AG04450 (cell line): ENCODE measurements around the gene ADAM22. TPM values are rescaled to one million over a fixed set of nuclear protein-coding genes. Genes with fewer than 3 reads are reported as not detected.

Experiments used
- CTCF ChIA-PET: fragments of 300-600, 350-600 bp; formaldehyde crosslinking; extraction: SDS; loops from one replicate; lab custom pipeline; 2022; ENCODE audit warnings: antibody characterized with exemption, inconsistent platforms; lab: Charles Lee
- POLR2A ChIA-PET: fragments of 350-600 bp; formaldehyde crosslinking; extraction: SDS; loops from one replicate; lab custom pipeline; 2021; ENCODE audit warnings: antibody characterized with exemption, inconsistent platforms; lab: Yijun Ruan, JAX
- DNase-seq: peaks from one replicate; pipeline ENCODE4 v3.0.0-alpha.2; 2011; ENCODE audit warnings: low read depth, low spot score
- H3K27ac ChIP-seq: one replicate; pipeline ENCODE4 v1.5.1; 2012; ENCODE audit warnings: low read depth, low read length, control low read depth
- H3K27me3 ChIP-seq: one replicate; pipeline ENCODE4 v1.6.0; 2012; ENCODE audit warnings: low read length; ENCODE audit not compliant: control insufficient read depth, insufficient read depth
- H3K4me3 ChIP-seq: 2 replicates; pipeline ENCODE4 v1.5.1; 2011; ENCODE audit warnings: mild to moderate bottlenecking, low read depth, low read length, control low read depth
- H3K9me3 ChIP-seq: 2 replicates; pipeline ENCODE4 v1.5.1; 2012; ENCODE audit warnings: low read length; ENCODE audit not compliant: control insufficient read depth, insufficient read depth
- polyA plus RNA-seq: library from polyadenylated mRNA; depleted of rRNA; stranded (reverse); fragments of >200 nt; gene quantifications from 2 replicates; pipeline ENCODE4 v1.2.3, GENCODE V29; 2011
- TF ChIP-seq, protein P1 (sequence below): IDR thresholded peaks from 2 replicates; pipeline ENCODE4 v1.5.1; 2011; ENCODE audit warnings: low read depth, low read length, control low read depth, inconsistent platforms

Gene ADAM22
- polyA plus RNA-seq, 1 experiment = 0.33 TPM

GRCh38 chr7:88117325-88117724 is 183.3 kb downstream of the ADAM22 start:
- ChIA-PET POLR2A (no interaction called here), CTCF (no interaction called here)
- TF ChIP-seq, protein P1, sequence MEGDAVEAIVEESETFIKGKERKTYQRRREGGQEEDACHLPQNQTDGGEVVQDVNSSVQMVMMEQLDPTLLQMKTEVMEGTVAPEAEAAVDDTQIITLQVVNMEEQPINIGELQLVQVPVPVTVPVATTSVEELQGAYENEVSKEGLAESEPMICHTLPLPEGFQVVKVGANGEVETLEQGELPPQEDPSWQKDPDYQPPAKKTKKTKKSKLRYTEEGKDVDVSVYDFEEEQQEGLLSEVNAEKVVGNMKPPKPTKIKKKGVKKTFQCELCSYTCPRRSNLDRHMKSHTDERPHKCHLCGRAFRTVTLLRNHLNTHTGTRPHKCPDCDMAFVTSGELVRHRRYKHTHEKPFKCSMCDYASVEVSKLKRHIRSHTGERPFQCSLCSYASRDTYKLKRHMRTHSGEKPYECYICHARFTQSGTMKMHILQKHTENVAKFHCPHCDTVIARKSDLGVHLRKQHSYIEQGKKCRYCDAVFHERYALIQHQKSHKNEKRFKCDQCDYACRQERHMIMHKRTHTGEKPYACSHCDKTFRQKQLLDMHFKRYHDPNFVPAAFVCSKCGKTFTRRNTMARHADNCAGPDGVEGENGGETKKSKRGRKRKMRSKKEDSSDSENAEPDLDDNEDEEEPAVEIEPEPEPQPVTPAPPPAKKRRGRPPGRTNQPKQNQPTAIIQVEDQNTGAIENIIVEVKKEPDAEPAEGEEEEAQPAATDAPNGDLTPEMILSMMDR = no peak
- Histone ChIP-seq H3K27me3 (no peaks in the 10 kb centered on the region), H3K27ac (no peak overlapping the region), H3K9me3 (no peaks in the 10 kb centered on the region), H3K4me3 (no peak overlapping the region)
- no peak for DNase-seq

DNA sequence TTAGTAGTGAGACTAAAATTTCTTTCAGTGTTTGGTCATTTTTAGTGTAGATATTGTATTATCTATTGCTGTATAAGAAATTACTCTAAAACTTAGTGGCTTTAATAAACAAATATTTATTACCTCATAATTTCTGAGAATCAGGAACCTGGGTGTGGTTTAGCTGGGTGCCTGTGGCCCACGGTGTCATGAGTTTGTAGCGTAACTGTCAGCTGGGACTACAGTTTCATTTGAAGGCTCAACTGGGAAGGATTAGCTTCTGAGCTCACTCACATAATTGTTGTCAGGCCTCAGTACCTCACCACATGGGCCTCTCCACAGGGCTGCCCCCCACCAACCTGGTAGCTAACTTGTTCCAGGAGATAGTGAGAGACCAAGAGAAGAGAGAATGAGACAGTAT is 187.3 kb downstream of the ADAM22 start:
- CTCF ChIA-PET = interaction anchor here (1.3 kb wide), 1 partner anchor 9 kb away, joined by 3 read pairs; no protein-coding TSS in a partner anchor
- POLR2A ChIA-PET = no interaction called here
- no peak for DNase-seq
- H3K27ac ChIP-seq = no peak overlapping the region
- no peaks in the 10 kb centered on the region for H3K27me3 ChIP-seq
- H3K4me3 ChIP-seq = no peak overlapping the region
- no peaks in the 10 kb centered on the region for H3K9me3 ChIP-seq
- TF ChIP-seq, protein P1 = no peak

DNA sequence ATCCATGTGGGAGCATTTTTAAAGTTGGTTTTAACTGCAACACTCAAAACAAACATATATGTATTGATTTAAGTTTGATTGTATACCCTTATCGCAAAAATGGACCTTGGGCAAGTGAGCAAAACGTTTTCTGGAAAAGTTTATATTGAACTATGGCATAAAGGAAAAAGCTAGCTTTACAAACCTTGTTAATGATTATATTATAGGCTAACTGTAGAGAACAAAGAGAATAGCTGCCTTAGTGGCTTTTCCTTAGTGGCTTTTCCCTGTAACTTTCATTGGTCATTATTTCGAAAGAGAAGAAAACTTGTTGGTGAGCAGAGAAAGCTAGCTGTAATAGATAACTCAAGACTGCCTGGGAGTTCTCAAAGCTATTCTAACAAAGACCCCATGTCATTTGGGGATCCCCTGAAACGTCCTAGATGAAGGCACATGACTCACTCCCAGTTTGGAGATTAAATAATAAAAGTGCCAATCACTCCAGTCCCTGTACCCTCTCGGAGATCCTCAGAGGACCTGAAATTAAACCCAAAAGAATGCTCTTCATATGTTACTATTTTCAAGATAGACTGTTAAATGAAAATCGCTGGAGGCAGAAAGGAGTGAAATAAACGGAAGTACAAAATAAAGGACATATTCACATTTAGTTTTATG is 193.7 kb downstream of the ADAM22 start:
- ChIA-PET CTCF (no interaction called here), POLR2A (no interaction called here)
- H3K4me3 ChIP-seq = no peak overlapping the region
- H3K27me3 ChIP-seq = no peaks in the 10 kb centered on the region
- DNase-seq = no peak
- TF ChIP-seq, protein P1 = no peak
- H3K27ac ChIP-seq = no peak overlapping the region
- H3K9me3 ChIP-seq = no peaks in the 10 kb centered on the region

DNA sequence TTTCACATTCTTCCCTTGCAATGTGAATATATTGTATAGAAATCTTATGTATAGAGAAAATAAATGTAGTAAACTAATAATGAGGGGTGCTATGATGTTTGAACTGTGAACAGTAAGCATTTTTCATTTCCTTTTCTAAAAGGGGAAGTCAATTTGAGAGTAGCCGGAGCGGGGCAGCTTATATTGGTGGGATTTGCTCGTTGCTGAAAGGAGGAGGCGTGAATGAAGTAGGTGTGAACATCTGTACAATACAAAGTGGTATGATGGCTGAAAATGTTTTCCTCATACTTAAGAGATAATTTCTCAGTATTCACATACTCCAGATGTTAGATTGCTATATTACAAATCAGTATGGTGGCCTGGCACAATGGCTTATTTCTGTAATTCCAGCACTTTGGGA is 198.7 kb downstream of the ADAM22 start:
- ChIA-PET CTCF (interaction anchor here (1.1 kb wide), 1 partner anchor 21 kb away, joined by 3 read pairs; no protein-coding TSS in a partner anchor), POLR2A (no interaction called here)
- DNase-seq = no peak
- Histone ChIP-seq H3K27me3 (no peaks in the 10 kb centered on the region), H3K27ac (no peak overlapping the region), H3K4me3 (no peak overlapping the region), H3K9me3 (no peaks in the 10 kb centered on the region)
- TF ChIP-seq, protein P1 = no peak

GRCh38 chr7:88140947-88141346 is 206.9 kb downstream of the ADAM22 start:
- POLR2A ChIA-PET = no interaction called here
- no peak for DNase-seq

More at GRCh38 chr7:88140947-88141346, 206.9 kb downstream of the ADAM22 start:
- Histone ChIP-seq H3K27me3 (no peaks in the 10 kb centered on the region), H3K9me3 (no peaks in the 10 kb centered on the region), H3K4me3 (no peak overlapping the region), H3K27ac (no peak overlapping the region)
- CTCF ChIA-PET = no interaction called here
- TF ChIP-seq, protein P1 = no peak
